HG03558 (cell line): ENCODE data around the gene GABRP.
A peak's percentile ranks its signal among the peaks of the same experiment; 100 is the strongest.
"Not testable (repeated sequence)": the region's sequence is repeated elsewhere in the genome, so short reads cannot be mapped to it uniquely, and the experiment has no call there.

Experiments
- ATAC-seq: cut with Tn5 transposase; IDR thresholded peaks from one replicate; pipeline ENCODE4 v1.9.1; 2021; ENCODE audit warnings: moderate number of reproducible peaks; ENCODE audit not compliant: unreplicated experiment; ENCODE audit errors: extremely low read depth

The GABRP gene

DNA sequence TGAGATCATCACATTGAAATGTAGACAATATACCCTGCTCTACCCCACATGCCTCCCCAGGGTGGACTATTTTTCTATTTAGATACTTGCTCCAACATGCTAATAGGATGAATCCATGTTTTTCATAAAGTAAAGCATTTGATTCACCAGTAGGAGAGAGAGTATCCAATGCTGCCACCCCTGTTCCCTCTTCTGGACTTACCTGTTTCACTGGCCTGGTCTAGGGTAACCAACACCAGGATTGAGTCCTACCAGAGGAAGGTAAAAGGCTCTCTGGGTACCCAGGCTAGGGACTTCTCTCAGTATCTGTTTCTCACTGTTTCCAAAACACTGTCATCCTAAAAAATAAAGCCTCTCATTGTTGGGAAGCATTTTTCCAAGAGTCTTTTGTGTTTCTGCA is 30.2 kb upstream of the GABRP start:
- no peak for ATAC-seq

GRCh38 chr5:170754508-170754907 is 29.0 kb upstream of the GABRP start:
- not testable (repeated sequence) for ATAC-seq

DNA sequence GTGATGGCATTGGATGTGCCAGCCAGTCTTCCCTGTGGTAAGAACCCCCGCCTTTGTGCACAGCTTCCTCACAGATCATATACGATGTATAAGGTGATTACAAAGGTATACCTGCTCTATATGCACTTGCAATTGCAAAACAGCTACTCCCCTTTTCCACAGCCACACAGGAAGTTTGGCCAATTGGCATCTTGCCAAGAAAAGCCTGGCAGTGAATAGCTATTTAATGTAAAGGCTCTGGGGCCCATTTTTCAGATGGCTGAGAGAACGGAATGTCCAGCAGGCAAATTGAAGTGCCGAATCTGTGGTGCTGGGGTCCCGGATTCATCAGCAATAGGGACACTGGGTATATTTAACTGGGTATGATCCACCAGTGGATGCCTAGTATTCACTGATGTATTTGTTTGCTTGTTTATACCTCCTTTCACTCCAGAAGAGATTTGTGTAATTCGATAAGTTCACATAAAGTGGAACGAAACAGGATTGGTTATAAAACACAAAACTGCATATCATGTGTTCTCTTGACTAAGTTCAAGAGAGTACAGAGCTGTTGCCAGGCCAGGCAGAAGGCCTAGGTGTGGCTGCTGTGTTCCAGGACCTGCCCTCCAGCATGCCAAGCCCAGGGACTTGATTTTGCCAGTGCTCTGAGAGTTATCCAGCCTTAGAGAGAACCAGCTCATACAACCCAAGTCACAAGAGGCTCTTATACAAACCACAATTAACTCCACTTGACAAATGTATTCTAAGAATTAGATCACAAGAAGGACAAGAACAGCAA is 27.7 kb upstream of the GABRP start:
- no peak for ATAC-seq

DNA sequence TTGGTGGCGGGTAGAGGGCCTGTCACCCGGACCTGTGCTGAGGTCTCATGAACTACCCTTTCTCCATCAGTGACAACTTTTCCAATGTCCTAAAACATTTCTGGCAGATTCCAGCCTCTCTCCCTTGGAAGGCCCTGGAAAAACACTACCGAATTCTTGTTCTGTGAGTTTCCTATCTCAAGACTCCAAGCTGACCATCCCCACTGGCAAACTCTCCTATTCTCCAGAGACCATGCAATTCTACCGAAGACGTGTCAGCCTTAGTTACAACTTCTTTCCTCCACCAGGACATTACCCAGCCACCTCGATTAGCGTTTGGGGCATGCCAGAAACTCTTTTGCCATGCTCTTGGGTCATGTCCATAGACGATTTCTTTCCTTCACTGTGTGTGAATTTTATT is 26.8 kb upstream of the GABRP start:
- no peak for ATAC-seq

DNA sequence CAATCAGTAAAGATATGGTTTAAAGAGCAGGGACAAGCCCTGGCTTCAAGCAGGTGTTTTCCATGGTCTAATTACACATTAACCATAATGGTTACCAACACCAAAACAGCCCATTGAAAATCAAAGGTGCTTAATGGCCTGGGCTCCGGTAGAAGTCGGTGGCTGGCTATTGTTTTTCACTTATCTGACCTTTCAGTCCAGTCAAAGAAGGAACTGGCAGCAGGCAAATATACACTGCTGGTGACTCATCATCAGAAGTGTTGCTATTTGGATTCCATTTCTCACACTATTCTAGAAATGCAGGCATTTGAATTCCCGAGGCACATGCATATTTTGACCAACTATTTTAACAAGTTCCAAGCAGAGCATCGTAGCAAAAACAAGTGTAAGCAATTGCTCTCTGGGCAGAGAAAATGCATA is 26.3 kb upstream of the GABRP start:
- peak; percentile 85 for ATAC-seq

GRCh38 chr5:170757669-170758068 is 25.9 kb upstream of the GABRP start:
- ATAC-seq = no peak

DNA sequence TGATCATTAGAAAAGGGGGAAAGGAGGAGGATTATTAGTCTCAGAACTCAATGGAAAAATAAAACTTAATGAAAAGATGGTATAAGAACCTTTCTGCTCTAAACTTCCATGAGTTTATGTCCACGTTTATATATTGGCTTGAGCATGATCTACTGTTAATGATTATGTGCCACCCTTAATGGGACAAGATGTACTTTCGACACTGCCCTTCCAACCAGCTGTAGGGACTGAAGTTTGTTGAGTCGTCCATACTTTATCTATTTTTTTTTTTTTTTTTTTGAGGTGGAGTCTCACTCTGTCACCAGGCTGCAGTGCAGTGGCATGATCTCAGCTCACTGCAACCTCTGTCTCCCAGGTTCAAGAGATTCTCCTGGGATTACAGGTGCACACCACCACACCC is 25.0 kb upstream of the GABRP start:
- no peak for ATAC-seq

DNA sequence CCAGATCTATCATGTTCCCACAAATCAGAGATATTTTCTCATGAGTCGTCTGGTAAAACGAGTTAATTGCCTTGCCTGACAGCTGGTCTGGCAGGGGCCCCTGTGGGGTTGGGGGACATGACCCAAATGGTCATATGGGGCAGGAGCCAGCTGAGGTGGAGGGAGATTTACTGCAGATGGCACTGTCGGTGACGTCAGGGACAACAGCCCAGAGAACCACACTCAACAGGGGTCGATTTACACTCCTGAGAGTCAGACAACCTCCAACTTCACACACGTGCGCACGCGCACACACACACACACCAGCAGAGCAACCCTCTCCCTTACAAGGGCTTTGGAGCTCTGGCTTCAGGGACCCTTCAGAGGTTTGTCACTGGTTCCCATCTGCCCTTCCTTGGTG is 23.4 kb upstream of the GABRP start:
- no peak for ATAC-seq

- ATAC-seq = no peak
Observed at GRCh38 chr5:170761048-170761707, 22.3 kb upstream of the GABRP start.

- ATAC-seq = no peak
Observed at GRCh38 chr5:170761708-170762066, 21.8 kb upstream of the GABRP start.

- not testable (repeated sequence) for ATAC-seq
Observed at GRCh38 chr5:170762298-170762697, 21.2 kb upstream of the GABRP start.

GRCh38 chr5:170765868-170766267 is 17.7 kb upstream of the GABRP start:
- not testable (repeated sequence) for ATAC-seq

DNA sequence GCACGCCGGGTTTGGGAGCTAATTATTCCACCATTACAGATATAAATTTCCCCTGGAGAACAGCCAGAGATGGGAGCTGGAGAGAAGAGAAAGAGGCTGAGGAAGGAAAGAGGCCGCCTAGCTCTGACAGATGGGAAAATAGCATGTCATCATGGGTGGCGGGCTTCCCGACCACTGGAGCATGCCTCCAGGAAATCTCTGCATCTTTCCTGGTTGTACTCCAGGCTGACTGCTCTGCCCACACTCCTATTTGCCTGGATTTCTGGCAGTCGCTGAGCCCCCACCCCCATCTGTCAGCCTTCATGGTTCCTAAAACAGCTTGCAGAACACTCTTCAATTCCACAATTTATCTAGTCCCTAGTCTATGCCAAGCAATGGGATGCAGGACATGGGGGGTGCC is 14.3 kb upstream of the GABRP start:
- ATAC-seq = no peak

DNA sequence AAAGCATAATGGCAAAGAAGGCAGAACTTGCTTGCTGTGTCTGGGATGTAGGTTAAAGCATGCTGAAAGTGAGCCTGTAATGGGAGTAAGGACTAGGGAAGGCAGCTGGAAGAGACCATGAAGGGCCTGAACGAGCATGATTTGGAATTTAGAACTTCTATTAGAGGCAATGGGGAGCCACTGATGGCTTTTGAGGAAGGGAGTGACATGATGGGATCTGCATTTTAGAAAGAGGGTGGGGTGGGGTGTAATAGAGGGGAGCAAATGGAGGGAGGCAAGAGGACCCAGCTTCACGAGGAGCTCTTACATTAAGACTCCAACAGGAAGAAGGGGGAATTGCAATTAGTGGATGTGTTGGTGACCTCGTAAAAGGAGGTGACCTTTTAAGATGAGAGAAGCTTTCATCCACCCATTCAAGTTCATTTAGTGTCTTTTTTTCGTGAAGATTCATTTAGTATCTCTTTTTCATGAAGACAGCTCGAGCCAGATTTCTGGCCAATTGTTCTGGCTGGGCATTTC is 13.6 kb upstream of the GABRP start:
- ATAC-seq = no peak

- no peak for ATAC-seq
Observed at GRCh38 chr5:170771496-170771895, 12.0 kb upstream of the GABRP start.

- no peak for ATAC-seq
Observed at GRCh38 chr5:170773024-170773985, 10.2 kb upstream of the GABRP start.

DNA sequence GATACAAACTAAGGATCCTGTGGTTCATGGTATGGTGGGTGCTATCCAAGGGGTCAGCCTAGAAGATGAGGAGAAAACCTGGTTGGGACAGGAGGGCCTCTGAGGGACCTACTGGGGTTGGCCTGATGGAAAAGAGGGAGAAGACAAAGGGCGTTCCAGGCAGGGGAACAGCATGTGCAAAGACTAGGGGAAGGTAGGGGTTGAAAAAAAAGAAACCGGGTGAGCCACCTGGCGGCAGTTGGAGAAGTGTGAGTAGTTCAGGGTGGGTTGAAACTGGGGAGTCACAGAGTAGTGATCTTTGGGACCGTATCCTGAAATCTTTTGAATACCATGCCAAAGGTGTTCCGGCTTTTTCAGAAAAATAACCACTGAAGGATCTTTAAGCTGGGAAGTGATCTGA is 8.7 kb upstream of the GABRP start:
- no peak for ATAC-seq

- ATAC-seq = no peak
Observed at GRCh38 chr5:170781946-170782345, 1.6 kb upstream of the GABRP start.

DNA sequence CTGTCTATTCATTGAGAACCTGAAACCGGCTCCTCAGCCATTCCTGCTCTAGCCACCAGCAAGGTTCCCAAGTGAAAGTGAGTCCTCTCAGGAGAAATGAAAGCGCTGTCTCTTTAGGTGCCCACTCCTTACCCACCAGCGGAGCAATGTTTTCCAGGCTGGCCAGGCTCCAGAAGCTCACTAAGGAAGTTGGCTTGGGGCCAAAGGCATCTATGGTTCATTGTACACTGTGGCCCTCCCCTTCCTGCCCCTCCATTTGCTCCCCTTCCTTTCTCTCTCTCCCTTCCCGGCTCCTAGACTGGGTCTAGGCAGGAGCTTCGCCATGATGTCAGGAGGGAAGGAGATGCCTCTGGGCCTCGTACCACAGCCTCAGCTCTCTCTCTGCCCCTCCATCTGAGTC is 1.1 kb upstream of the GABRP start:
- no peak for ATAC-seq

DNA sequence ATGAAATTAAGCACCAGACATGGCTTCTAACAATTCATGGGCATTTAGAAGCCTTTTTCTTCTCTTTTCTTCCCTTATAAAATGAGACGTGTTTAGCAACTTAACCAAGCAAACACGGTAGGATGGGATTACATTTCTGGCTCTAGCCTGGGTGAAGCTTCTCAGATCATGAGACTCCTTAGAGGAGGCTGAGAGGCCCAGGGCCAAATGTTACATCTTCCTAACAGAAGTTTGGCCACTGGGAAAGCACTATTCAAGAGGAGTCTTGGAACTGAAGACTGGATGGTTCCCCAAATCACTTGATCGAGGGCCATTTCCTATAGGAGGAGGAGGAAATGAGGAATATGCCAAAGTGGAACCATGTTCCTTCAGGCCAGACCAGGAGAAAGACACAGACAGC is 1.9 kb downstream of the GABRP start:
- ATAC-seq = no peak

GRCh38 chr5:170787216-170787615 is 3.7 kb downstream of the GABRP start:
- no peak for ATAC-seq
